GM12878 (cell line): ENCODE measurements around the gene RHBDD1. TPM values are rescaled to one million over a fixed set of nuclear protein-coding genes. Genes with fewer than 3 reads are reported as not detected.

ENCODE experiments used
- CEBPZ ChIP-seq: fragments of 150-350 bp; IDR thresholded peaks from 2 replicates; pipeline ENCODE4 v1.6.1; 2016; ENCODE audit warnings: low read depth, low read length
- CHD1 ChIP-seq: IDR thresholded peaks from 2 replicates; pipeline ENCODE4 v1.6.1; 2012; ENCODE audit warnings: low read depth, low read length, improper control_type of control experiment
- ESRRA ChIP-seq: IDR thresholded peaks from 2 replicates; pipeline ENCODE4 v1.6.1; 2012; ENCODE audit warnings: mild to moderate bottlenecking, low read length, improper control_type of control experiment
- MAX ChIP-seq: IDR thresholded peaks from 2 replicates; pipeline ENCODE4 v1.6.1; 2012; ENCODE audit warnings: low read depth, low read length, improper control_type of control experiment
- MYC ChIP-seq: IDR thresholded peaks from 2 replicates; pipeline ENCODE4 v1.6.1; 2011; ENCODE audit warnings: mild to moderate bottlenecking, low read length, moderate library complexity, inconsistent platforms; ENCODE audit not compliant: insufficient read depth, insufficient replicate concordance, insufficient read length, severe bottlenecking
- NFIC ChIP-seq: IDR thresholded peaks from 2 replicates; pipeline ENCODE4 v1.6.1; 2012; ENCODE audit warnings: low read depth, mild to moderate bottlenecking, inconsistent platforms, low read length, moderate library complexity
- RAD21 ChIP-seq: IDR thresholded peaks from 2 replicates; pipeline ENCODE4 v1.6.1; 2011; ENCODE audit warnings: mild to moderate bottlenecking, low read depth, low read length, moderate library complexity; ENCODE audit not compliant: insufficient read depth
- RB1 ChIP-seq: fragments of 450-650 bp; formaldehyde crosslinking; IDR thresholded peaks from 2 replicates; pipeline ENCODE4 v1.6.1; 2017; ENCODE audit warnings: mild to moderate bottlenecking, borderline replicate concordance
- RCOR1 ChIP-seq: conservative IDR thresholded peaks from 2 replicates; pipeline ENCODE4 v1.6.1; 2012; ENCODE audit warnings: low read depth, low read length, improper control_type of control experiment
- RELA ChIP-seq: fragments of 450-650 bp; IDR thresholded peaks from 2 replicates; pipeline ENCODE4 v1.8.0; 2014; ENCODE audit warnings: borderline replicate concordance; ENCODE audit not compliant: partially characterized antibody
- SIN3A ChIP-seq: IDR thresholded peaks from 2 replicates; pipeline ENCODE4 v1.6.1; 2012; ENCODE audit warnings: low read depth, low read length, improper control_type of control experiment
- SMARCA5 ChIP-seq: fragments of 450-650 bp; IDR thresholded peaks from 2 replicates; pipeline ENCODE4 v1.6.1; 2017; ENCODE audit warnings: mild to moderate bottlenecking
- YBX1 ChIP-seq: fragments of 450-650 bp; IDR thresholded peaks from 2 replicates; pipeline ENCODE4 v1.6.1; 2016; ENCODE audit warnings: antibody characterized with exemption
- ZBTB11 ChIP-seq: fragments of 450-650 bp; formaldehyde crosslinking; IDR thresholded peaks from 2 replicates; pipeline ENCODE4 v1.5.0; 2022; ENCODE audit warnings: mild to moderate bottlenecking, missing genetic modification characterization
- ZNF207 ChIP-seq: fragments of 450-650 bp; IDR thresholded peaks from 2 replicates; pipeline ENCODE4 v1.6.1; 2014; ENCODE audit warnings: antibody characterized with exemption, mild to moderate bottlenecking, borderline replicate concordance
- ZZZ3 ChIP-seq: IDR thresholded peaks from 2 replicates; pipeline ENCODE4 v1.6.1; 2011; ENCODE audit warnings: low read depth; ENCODE audit not compliant: control insufficient read depth, insufficient read length
- polyA plus RNA-seq, 11 experiments: library from polyadenylated mRNA; depleted of rRNA in 4 of 11; unstranded in 6 of 11; stranded (reverse) in 5 of 11; fragments of >200 nt; fragmentation: Nextera tagmentation in 4 of 11; fragmentation: Illumina TruSeq in 1 of 11; extraction: Ambion mirVana in 4 of 11; extraction: Trizol in 1 of 11; gene quantifications; 1 replicate in 1 of 11; 2 replicates in 10 of 11; pipeline versions ENCODE4 v1.2.1 to v1.2.3, GENCODE V29; 2011 to 2016; ENCODE audit warnings: inconsistent platforms in 2 of 11, missing spikeins in 2 of 11, low read depth in 1 of 11
- total RNA-seq, 4 experiments: library from RNA; depleted of rRNA in 3 of 4; stranded (reverse); fragments of >200 nt in 3 of 4; fragmentation: Illumina TruSeq in 1 of 4; extraction: Trizol in 1 of 4; gene quantifications; 2 replicates each; pipeline versions ENCODE4 v1.2.1 to v1.2.3, GENCODE V29; 2013 to 2021

RHBDD1 gene
- total and polyA plus RNA-seq, 10 of the 15 experiments (the other 5 are each of a cell fraction or from before 2014, with no cell fraction given): 7.1 to 36.4 (median 14.7) TPM

DNA sequence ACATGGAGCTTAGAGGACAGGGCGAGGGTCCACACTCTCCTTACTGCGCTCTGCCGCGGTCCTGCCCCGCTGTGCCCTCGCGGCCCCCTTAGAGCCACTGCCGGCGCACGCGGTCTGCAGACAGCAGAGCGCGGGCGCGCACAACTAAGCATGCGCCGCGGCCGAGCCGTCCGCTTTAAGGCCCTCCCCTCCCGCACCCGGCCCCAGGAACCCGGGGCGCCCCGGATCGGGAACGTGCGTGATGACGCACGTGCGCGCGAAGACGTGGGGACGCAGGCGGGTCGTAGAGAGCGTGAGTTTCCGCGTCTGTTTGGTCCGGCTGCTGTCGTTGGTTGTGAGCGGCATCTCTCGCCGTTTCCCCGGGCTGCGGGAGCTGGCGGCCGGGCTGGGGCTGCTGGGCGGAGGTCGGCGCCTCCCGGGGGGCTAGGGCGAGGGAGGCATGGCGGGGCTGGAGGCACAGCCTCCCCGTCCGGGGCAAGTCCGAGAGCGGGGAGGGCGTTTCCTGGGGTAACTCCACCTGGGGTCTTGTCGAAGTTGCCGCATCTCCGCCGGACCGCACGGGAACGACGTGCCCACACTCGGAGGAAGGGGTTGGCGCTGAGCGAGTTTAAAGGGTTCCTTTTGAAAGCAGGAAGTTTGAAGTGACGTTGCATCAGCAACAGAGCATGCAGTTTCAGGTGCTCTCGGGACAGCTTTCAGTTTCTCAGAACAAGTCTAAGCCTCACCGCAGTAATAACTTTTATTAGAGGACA lies at the start of gene RHBDD1 (continued):
- peak; percentile 92 for TF ChIP-seq SMARCA5
- TF ChIP-seq YBX1: no peak
- TF ChIP-seq NFIC: peak; percentile 18; the same call in 1 of the 2 replicates
- TF ChIP-seq RB1: peak; percentile 68; the same call in 1 of the 2 replicates
- no peak for TF ChIP-seq RCOR1
- no peak for TF ChIP-seq CEBPZ
- TF ChIP-seq RELA: peak; percentile 52
- no peak for TF ChIP-seq ESRRA
- TF ChIP-seq MYC: peak; percentile 92
- TF ChIP-seq SIN3A: peak; percentile 83
- TF ChIP-seq CHD1: no peak
- TF ChIP-seq ZNF207: peak; percentile 90
- TF ChIP-seq MAX: peak; percentile 98
- TF ChIP-seq RAD21: 0 out of 2 replicates have a peak, but pooled peaks have one; percentile 7
- TF ChIP-seq ZZZ3: no peak
- peak; percentile 35; the same call in 1 of the 2 replicates for TF ChIP-seq ZBTB11
